NCI-H82 treated with DMSO at 0.1 percent for 48 hours (cell line): ENCODE results near the gene PAPSS1.

Source experiments
- DNase-seq: peaks from one replicate; lab custom pipeline; 2025; ENCODE audit not compliant: unreplicated experiment; lab: John Stamatoyannopoulos, UW

Gene PAPSS1

GRCh38 chr4:107630185-107630705 is 89.8 kb downstream of the PAPSS1 start:
- DNase-seq: no peak

GRCh38 chr4:107629318-107629717 is 90.7 kb downstream of the PAPSS1 start:
- no peak for DNase-seq

- no peak for DNase-seq
Observed at GRCh38 chr4:107625391-107625902, 94.6 kb downstream of the PAPSS1 start.

- DNase-seq: no peak
Observed at GRCh38 chr4:107624024-107624423, 96.0 kb downstream of the PAPSS1 start.

GRCh38 chr4:107622006-107622405 is 98.0 kb downstream of the PAPSS1 start:
- no peak for DNase-seq

- no peak for DNase-seq
Observed at GRCh38 chr4:107619731-107620130, 100.3 kb downstream of the PAPSS1 start.

- DNase-seq: no peak
Observed at GRCh38 chr4:107619066-107619465, 101.0 kb downstream of the PAPSS1 start.

GRCh38 chr4:107618656-107619055 is 101.4 kb downstream of the PAPSS1 start:
- DNase-seq: no peak

GRCh38 chr4:107616838-107617389 is 103.1 kb downstream of the PAPSS1 start:
- no peak for DNase-seq

- no peak for DNase-seq
Observed at GRCh38 chr4:107615809-107616208, 104.2 kb downstream of the PAPSS1 start.

- DNase-seq: no peak
Observed at GRCh38 chr4:107603430-107603829, 116.6 kb downstream of the PAPSS1 start.

GRCh38 chr4:107600983-107601382 is 119.1 kb downstream of the PAPSS1 start:
- no peak for DNase-seq

GRCh38 chr4:107600436-107600835 is 119.6 kb downstream of the PAPSS1 start:
- DNase-seq: no peak

- no peak for DNase-seq
Observed at GRCh38 chr4:107599841-107600240, 120.2 kb downstream of the PAPSS1 start.

- no peak for DNase-seq
Observed at GRCh38 chr4:107593230-107593629, 126.8 kb downstream of the PAPSS1 start.

GRCh38 chr4:107592519-107592918 is 127.5 kb downstream of the PAPSS1 start:
- DNase-seq: no peak

GRCh38 chr4:107589269-107589668 is 130.8 kb downstream of the PAPSS1 start:
- no peak for DNase-seq

- no peak for DNase-seq
Observed at GRCh38 chr4:107586371-107586770, 133.7 kb downstream of the PAPSS1 start.

- DNase-seq: peak; percentile 24
Observed at GRCh38 chr4:107579099-107579498, 140.9 kb downstream of the PAPSS1 start.

GRCh38 chr4:107578321-107578720 is 141.7 kb downstream of the PAPSS1 start:
- DNase-seq: no peak

GRCh38 chr4:107577743-107578142 is 142.3 kb downstream of the PAPSS1 start:
- no peak for DNase-seq

GRCh38 chr4:107575243-107575642 is 144.8 kb downstream of the PAPSS1 start:
- no peak for DNase-seq

GRCh38 chr4:107572281-107572680 is 147.8 kb downstream of the PAPSS1 start:
- no peak for DNase-seq
